ENCODE data around the gene SETBP1.

DNA sequence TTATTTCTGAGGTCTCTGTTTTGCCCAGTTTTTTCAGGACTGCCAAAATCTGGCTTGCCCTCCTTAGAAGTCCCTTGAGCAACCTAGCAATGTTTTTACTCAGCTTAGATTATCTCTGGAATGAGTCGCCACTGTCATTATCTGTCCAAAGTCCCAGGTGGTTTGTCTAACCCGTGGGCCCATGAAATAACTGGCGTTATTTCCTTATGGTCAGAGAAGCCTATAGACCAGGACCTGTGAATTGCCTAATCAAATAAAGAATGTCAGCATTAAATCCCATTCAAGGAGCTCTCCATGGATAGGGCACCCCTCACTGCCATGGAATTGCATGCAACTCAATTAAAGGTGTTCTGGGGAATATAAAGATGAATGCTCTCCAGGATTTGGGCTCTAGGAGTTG, 373.9 kb downstream of the SETBP1 start:
- TF ChIP-seq, protein P1, sequence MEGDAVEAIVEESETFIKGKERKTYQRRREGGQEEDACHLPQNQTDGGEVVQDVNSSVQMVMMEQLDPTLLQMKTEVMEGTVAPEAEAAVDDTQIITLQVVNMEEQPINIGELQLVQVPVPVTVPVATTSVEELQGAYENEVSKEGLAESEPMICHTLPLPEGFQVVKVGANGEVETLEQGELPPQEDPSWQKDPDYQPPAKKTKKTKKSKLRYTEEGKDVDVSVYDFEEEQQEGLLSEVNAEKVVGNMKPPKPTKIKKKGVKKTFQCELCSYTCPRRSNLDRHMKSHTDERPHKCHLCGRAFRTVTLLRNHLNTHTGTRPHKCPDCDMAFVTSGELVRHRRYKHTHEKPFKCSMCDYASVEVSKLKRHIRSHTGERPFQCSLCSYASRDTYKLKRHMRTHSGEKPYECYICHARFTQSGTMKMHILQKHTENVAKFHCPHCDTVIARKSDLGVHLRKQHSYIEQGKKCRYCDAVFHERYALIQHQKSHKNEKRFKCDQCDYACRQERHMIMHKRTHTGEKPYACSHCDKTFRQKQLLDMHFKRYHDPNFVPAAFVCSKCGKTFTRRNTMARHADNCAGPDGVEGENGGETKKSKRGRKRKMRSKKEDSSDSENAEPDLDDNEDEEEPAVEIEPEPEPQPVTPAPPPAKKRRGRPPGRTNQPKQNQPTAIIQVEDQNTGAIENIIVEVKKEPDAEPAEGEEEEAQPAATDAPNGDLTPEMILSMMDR (IDR thresholded peaks at IDR 0.05; ENCODE audit: low read length): no peak
- TF ChIP-seq EZH2 (IDR thresholded peaks at IDR 0.05; ENCODE audit: borderline replicate concordance, low read length): no peak
